H1 (cell line): ENCODE measurements around the gene POMP. TPM values are rescaled to one million over a fixed set of nuclear protein-coding genes. Genes with fewer than 3 reads are reported as not detected.

Source experiments
- CTCF ChIA-PET: fragments of 300-600 bp; sonication (Branson Sonifier 250); formaldehyde crosslinking; loops from one replicate; lab custom pipeline; 2021; ENCODE audit not compliant: partially characterized antibody; lab: Charles Lee
- POLR2A ChIA-PET: fragments of 300-600 bp; sonication (Branson Sonifier 250); formaldehyde crosslinking; loops from one replicate; lab custom pipeline; 2021; ENCODE audit warnings: inconsistent platforms; ENCODE audit not compliant: partially characterized antibody; lab: Charles Lee
- DNase-seq, 2 experiments: peaks; one replicate each; pipeline versions ENCODE4 v3.0.0 to v3.0.0-alpha.2; 2010 to 2022; ENCODE audit warnings: low spot score in 2 of 2, low read depth in 1 of 2, mixed read lengths in 1 of 2
- FAIRE-seq: peaks from 2 replicates; lab custom pipeline; 2011; peaks lifted over from hg19 to GRCh38; lab: Jason Lieb, UNC
- H2AFZ ChIP-seq: 2 replicates; pipeline ENCODE4 v1.8.1; 2012; ENCODE audit warnings: low read length, inconsistent platforms
- H2AK5ac ChIP-seq: 2 replicates; pipeline ENCODE4 v1.6.1; 2013; ENCODE audit warnings: low read depth, low read length
- H2BK120ac ChIP-seq: replicated peaks from 2 replicates; pipeline ENCODE3; 2013; ENCODE audit warnings: low read depth, low read length, inconsistent platforms
- H2BK12ac ChIP-seq: 2 replicates; pipeline ENCODE4 v1.6.1; 2013; ENCODE audit warnings: low read depth, low read length
- H2BK15ac ChIP-seq: 2 replicates; pipeline ENCODE4 v1.6.1; 2013; ENCODE audit warnings: low read length
- H2BK20ac ChIP-seq: 2 replicates; pipeline ENCODE4 v1.6.1; 2013; ENCODE audit warnings: low read length
- H2BK5ac ChIP-seq: 2 replicates; pipeline ENCODE4 v1.6.1; 2013; ENCODE audit warnings: low read depth, low read length
- H3K14ac ChIP-seq: 2 replicates; pipeline ENCODE4 v1.6.1; 2013; ENCODE audit warnings: inconsistent platforms; ENCODE audit not compliant: insufficient read length
- H3K18ac ChIP-seq: 2 replicates; pipeline ENCODE4 v1.6.1; 2013; ENCODE audit warnings: low read length; ENCODE audit errors: extremely low read depth
- H3K23ac ChIP-seq: 2 replicates; pipeline ENCODE4 v1.6.1; 2013; ENCODE audit warnings: inconsistent platforms; ENCODE audit not compliant: insufficient read length
- H3K23me2 ChIP-seq: 2 replicates; pipeline ENCODE4 v1.6.1; 2013; ENCODE audit warnings: low read depth, low read length
- H3K27ac ChIP-seq: 2 replicates; pipeline ENCODE4 v1.6.1; 2011; ENCODE audit warnings: low read depth, low read length, inconsistent platforms
- H3K27me3 ChIP-seq, 4 experiments: replicated peaks in 1 of 4; 1 replicate in 1 of 4; 2 replicates in 3 of 4; pipeline versions ENCODE4 v1.6.1 to v1.8.1; 2011 to 2013; ENCODE audit warnings: low read length in 3 of 4, mild to moderate bottlenecking in 3 of 4, inconsistent platforms in 2 of 4, mixed read lengths in 2 of 4, moderate library complexity in 1 of 4; ENCODE audit not compliant: control insufficient read depth in 3 of 4, insufficient read depth in 3 of 4; ENCODE audit errors: extremely low read depth in 1 of 4
- H3K36me3 ChIP-seq, 4 experiments: 2 replicates each; pipeline versions ENCODE4 v1.6.1 to v1.8.1; 2011 to 2013; ENCODE audit warnings: mild to moderate bottlenecking in 4 of 4, low read length in 3 of 4, moderate library complexity in 2 of 4, control low read depth in 1 of 4, inconsistent platforms in 1 of 4; ENCODE audit not compliant: insufficient read depth in 4 of 4, control insufficient read depth in 2 of 4
- H3K4ac ChIP-seq: replicated peaks from 2 replicates; pipeline ENCODE3; 2013; ENCODE audit warnings: low read length, low read depth, mixed read lengths, inconsistent platforms; ENCODE audit not compliant: insufficient read length
- H3K4me1 ChIP-seq, 4 experiments: replicated peaks in 1 of 4; 1 replicate in 1 of 4; 2 replicates in 3 of 4; pipeline versions ENCODE4 v1.6.1 to v1.8.1; 2011 to 2013; ENCODE audit warnings: low read length in 3 of 4, inconsistent platforms in 2 of 4, mixed read lengths in 1 of 4; ENCODE audit not compliant: insufficient read depth in 4 of 4, control insufficient read depth in 3 of 4
- H3K4me2 ChIP-seq, 2 experiments: 2 replicates each; pipeline versions ENCODE4 v1.6.1 to v1.8.1; 2011 to 2013; ENCODE audit warnings: low read depth in 2 of 2, low read length in 2 of 2, control low read depth in 1 of 2, inconsistent platforms in 1 of 2, mild to moderate bottlenecking in 1 of 2; ENCODE audit not compliant: insufficient read depth in 1 of 2
- H3K4me3 ChIP-seq, 4 experiments: fragments of 200-600, 300-600 bp in 1 of 4; sonication (generic), shearing (Covaris generic), sonication (Bioruptor Twin) in 1 of 4; 2 replicates each; pipeline versions ENCODE4 v1.5.1 to v1.8.1; 2011 to 2016; ENCODE audit warnings: low read length in 4 of 4, low read depth in 3 of 4, control low read depth in 2 of 4, inconsistent platforms in 2 of 4, mild to moderate bottlenecking in 2 of 4, mixed read lengths in 1 of 4, moderate library complexity in 1 of 4; ENCODE audit not compliant: insufficient read depth in 2 of 4; ENCODE audit errors: extremely low read depth in 1 of 4
- H3K56ac ChIP-seq: replicated peaks from 2 replicates; pipeline ENCODE3; 2013; ENCODE audit warnings: low read depth, mild to moderate bottlenecking, mixed read lengths, low read length, inconsistent platforms; ENCODE audit not compliant: insufficient read length
- H3K79me1 ChIP-seq: 2 replicates; pipeline ENCODE4 v1.6.1; 2013; ENCODE audit warnings: low read depth, low read length, control low read depth
- H3K79me2 ChIP-seq, 2 experiments: 2 replicates each; pipeline versions ENCODE4 v1.6.1 to v1.8.1; 2012 to 2013; ENCODE audit warnings: low read length in 2 of 2, mild to moderate bottlenecking in 2 of 2, inconsistent platforms in 1 of 2; ENCODE audit not compliant: insufficient read depth in 2 of 2, control insufficient read depth in 1 of 2
- H3K9ac ChIP-seq, 4 experiments: replicated peaks in 1 of 4; 1 replicate in 1 of 4; 2 replicates in 3 of 4; pipeline versions ENCODE4 v1.6.1 to v1.8.1; 2011 to 2013; ENCODE audit warnings: low read depth in 3 of 4, low read length in 3 of 4, control low read depth in 2 of 4, mild to moderate bottlenecking in 2 of 4, moderate library complexity in 2 of 4, inconsistent platforms in 1 of 4; ENCODE audit errors: extremely low read depth in 1 of 4
- H3K9me3 ChIP-seq, 2 experiments: 2 replicates each; pipeline versions ENCODE4 v1.6.1 to v1.8.1; 2012 to 2013; ENCODE audit warnings: mild to moderate bottlenecking in 2 of 2, moderate library complexity in 2 of 2, control low read depth in 1 of 2, inconsistent platforms in 1 of 2, low read depth in 1 of 2, low read length in 1 of 2, mixed read lengths in 1 of 2; ENCODE audit not compliant: insufficient read depth in 2 of 2
- H4K20me1 ChIP-seq, 2 experiments: replicated peaks in 1 of 2; 2 replicates each; pipeline versions ENCODE3 to v1.8.1; 2011 to 2013; ENCODE audit warnings: inconsistent platforms in 2 of 2, low read length in 2 of 2, mild to moderate bottlenecking in 1 of 2; ENCODE audit not compliant: insufficient read depth in 2 of 2, control insufficient read depth in 1 of 2
- H4K5ac ChIP-seq: 2 replicates; pipeline ENCODE4 v1.6.1; 2013; ENCODE audit warnings: low read length, low read depth, mixed read lengths, inconsistent platforms; ENCODE audit not compliant: insufficient read length
- H4K8ac ChIP-seq: 2 replicates; pipeline ENCODE4 v1.8.0; 2013; ENCODE audit warnings: mild to moderate bottlenecking, moderate library complexity, low read length, inconsistent platforms; ENCODE audit not compliant: insufficient read depth; ENCODE audit errors: extremely low read depth
- H4K91ac ChIP-seq: replicated peaks from 2 replicates; pipeline ENCODE3; 2013; ENCODE audit warnings: low read length, mixed read lengths, inconsistent platforms; ENCODE audit not compliant: insufficient read length
- NRF1 ChIP-seq: IDR thresholded peaks from 2 replicates; pipeline ENCODE4 v1.6.1; 2011; ENCODE audit warnings: mild to moderate bottlenecking, low read depth, low read length, improper control_type of control experiment
- RFX5 ChIP-seq: IDR thresholded peaks from 2 replicates; pipeline ENCODE4 v1.6.1; 2011; ENCODE audit warnings: low read depth, low read length, improper control_type of control experiment, borderline replicate concordance
- SIX5 ChIP-seq: IDR thresholded peaks from 2 replicates; pipeline ENCODE4 v1.6.1; 2011; ENCODE audit warnings: mild to moderate bottlenecking, low read depth, low read length
- WGBS, 2 experiments: shearing (Covaris generic) in 1 of 2; methylation state at CpG; one replicate each; pipeline versions ENCODE4 v1.1.6 to v1.1.7; 2013 to 2015; ENCODE audit warnings: low lambda C conversion rate in 2 of 2, mixed read lengths in 2 of 2, inconsistent platforms in 1 of 2, low coverage in 1 of 2, missing lambda C conversion rate in 1 of 2; ENCODE audit not compliant: insufficient replicate concordance in 2 of 2, insufficient coverage in 1 of 2, insufficient read length in 1 of 2; ENCODE audit errors: extremely low coverage in 1 of 2, missing lambda C conversion rate in 1 of 2; 5-methylcytosine and 5-hydroxymethylcytosine counted together
- polyA plus RNA-seq, 7 experiments: library from polyadenylated mRNA; depleted of rRNA in 3 of 7; stranded (reverse) in 5 of 7; unstranded in 2 of 7; fragments of >200 nt in 5 of 7; fragments of 200-250 nt in 2 of 7; gene quantifications; 1 replicate in 5 of 7; 2 replicates in 1 of 7; 4 replicates in 1 of 7; pipeline versions ENCODE4 v1.2.1 to v1.2.3, GENCODE V29; 2011 to 2013; ENCODE audit warnings: missing spikeins in 2 of 7, mixed read lengths in 2 of 7
- total RNA-seq: library from RNA; stranded (reverse); fragmentation: NEBNext Ultra II Directional; extraction: Animal tissue kit (Norgen Biotek cat#: 25700); gene quantifications from 2 replicates; pipeline ENCODE4 v1.2.1, GENCODE V29; 2021

Gene POMP
- total and polyA plus RNA-seq, 2 of the 8 experiments (the other 6 are each of a cell fraction or from before 2014, with no cell fraction given): 38.4 to 115 TPM

DNA sequence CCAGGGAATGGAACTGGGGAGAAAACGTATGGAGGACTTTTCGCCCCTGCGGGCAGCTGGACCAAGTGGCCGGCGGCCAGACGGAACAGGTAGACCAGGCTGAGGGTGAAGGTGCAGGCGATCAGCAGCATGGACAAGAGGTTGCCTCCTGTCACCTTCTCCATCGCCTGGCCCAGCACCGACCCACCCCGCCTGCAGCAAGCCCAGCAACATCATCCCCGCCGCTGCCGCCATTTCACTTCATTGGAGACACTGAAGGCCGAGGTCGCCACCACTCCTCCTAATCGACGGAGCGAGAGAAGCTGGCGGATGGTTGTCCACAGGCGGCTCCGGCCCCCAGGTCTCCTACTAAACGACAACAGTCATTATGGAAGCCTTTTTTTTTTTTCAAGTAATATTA lies 64.9 kb downstream of the POMP start:
- peaks cover 5% of the 10 kb centered on the region; the same call in 1 of the 2 replicates for H3K23me2 ChIP-seq
- POLR2A ChIA-PET: no interaction called here
- H2BK12ac ChIP-seq: no peak overlapping the region
- 94% methylated on average over 22 of the region's 22 CpGs; no CpG with 5 or more reads in 1 of the 2 experiments for WGBS, 2 experiments
- H3K18ac ChIP-seq: no peak overlapping the region
- H3K79me2 ChIP-seq: no peaks in the 10 kb centered on the region
- no peak overlapping the region for H3K4me3 ChIP-seq
- H4K20me1 ChIP-seq: no peaks in the 10 kb centered on the region
- H3K4ac ChIP-seq: no peak overlapping the region
- H2BK120ac ChIP-seq: no peak overlapping the region
- H3K36me3 ChIP-seq: no peaks in the 10 kb centered on the region
- H4K91ac ChIP-seq: no peak overlapping the region
- H2AK5ac ChIP-seq: no peak overlapping the region
- no peak overlapping the region for H3K14ac ChIP-seq
- no peak overlapping the region for H3K4me2 ChIP-seq
- H3K79me1 ChIP-seq: no peaks in the 10 kb centered on the region
- H2BK15ac ChIP-seq: no peak overlapping the region
- no peak overlapping the region for H2AFZ ChIP-seq
- H3K9me3 ChIP-seq: no peaks in the 10 kb centered on the region
- FAIRE-seq (no peak), DNase-seq (no peak)
- peaks cover 0 to 6% (median 3%) of the 10 kb centered on the region in 4 experiments; a peak in 2 of 7 replicates for H3K27me3 ChIP-seq
- H2BK20ac ChIP-seq: no peak overlapping the region
- no peaks in the 10 kb centered on the region; a peak in 1 of 7 replicates for H3K4me1 ChIP-seq
- no peak overlapping the region for H3K56ac ChIP-seq
- no peak overlapping the region for H4K8ac ChIP-seq
- no peak overlapping the region for H2BK5ac ChIP-seq
- no peak overlapping the region for H3K27ac ChIP-seq
- H3K23ac ChIP-seq: no peak overlapping the region
- no peak for TF ChIP-seq SIX5
- no peak for TF ChIP-seq NRF1
- no peak for TF ChIP-seq RFX5
- H4K5ac ChIP-seq: no peak overlapping the region
- no peak overlapping the region for H3K9ac ChIP-seq
- CTCF ChIA-PET: no interaction called here
